Testis (tissue), 3 donors: ENCODE data around the gene MAGI1. TPM values are rescaled to one million over a fixed set of nuclear protein-coding genes. Genes with fewer than 3 reads are reported as not detected.

Experiments
- DNase-seq: peaks from one replicate; pipeline ENCODE4 v3.0.0-alpha.2; 2019
- H3K27ac ChIP-seq, 2 donors: fragments of 200-600 bp; sonication (generic); one replicate each; pipeline ENCODE4 v1.5.1; 2019
- H3K27me3 ChIP-seq: fragments of 200-600 bp; sonication (generic); one replicate; pipeline ENCODE4 v1.5.1; 2019
- H3K36me3 ChIP-seq: fragments of 200-600 bp; sonication (generic); one replicate; pipeline ENCODE4 v1.5.1; 2017; ENCODE audit warnings: low read depth; ENCODE audit errors: missing control alignments
- H3K4me1 ChIP-seq: fragments of 200-600 bp; sonication (generic); one replicate; pipeline ENCODE4 v1.5.1; 2019
- H3K4me3 ChIP-seq, 2 donors: fragments of 200-600 bp; sonication (generic); one replicate each; pipeline ENCODE4 v1.5.1; 2017 to 2019
- H3K9me3 ChIP-seq: fragments of 200-600 bp; sonication (generic); one replicate; pipeline ENCODE4 v1.5.1; 2017
- CTCF ChIP-seq, 3 experiments: fragments of 450-650 bp in 2 of 3; fragments of 200-600 bp in 1 of 3; sonication (generic) in 1 of 3; IDR thresholded peaks; one replicate each; pipeline ENCODE4 v1.5.1; 2016 to 2019; ENCODE audit warnings: antibody characterized with exemption in 3 of 3, mild to moderate bottlenecking in 2 of 3, moderate library complexity in 1 of 3
- POLR2A ChIP-seq: fragments of 450-650 bp; IDR thresholded peaks from one replicate; pipeline ENCODE4 v1.6.1; 2017; ENCODE audit warnings: antibody characterized with exemption, mild to moderate bottlenecking, moderate library complexity
- WGBS, 2 donors: methylation state at CpG; one replicate each; pipeline ENCODE4 v1.1.5; 2018; 5-methylcytosine and 5-hydroxymethylcytosine counted together
- intact Hi-C: fragments of 100-400 bp; cut with DNase I; formaldehyde crosslinking; loops from one replicate; pipeline ENCODE4 v1.15.1; 2023; ENCODE audit warnings: low total_unique reads
- polyA plus RNA-seq: library from polyadenylated mRNA; stranded (reverse); fragments of 350-450 nt; fragmentation: Illumina TruSeq; extraction: RNeasy Lipid Tissue Mini Kit (QIAGEN cat#74804); gene quantifications from one replicate; pipeline ENCODE4 v1.2.3, GENCODE V29; 2014; ENCODE audit warnings: low read depth, low replicate concordance; ENCODE audit not compliant: insufficient read depth
- total RNA-seq, 2 donors: library from RNA; depleted of rRNA; stranded (reverse); fragments of >200 nt; gene quantifications; one replicate each; pipeline ENCODE4 v1.2.3, GENCODE V29; 2016

MAGI1 gene
- total and polyA plus RNA-seq, 3 donors from 2014 or later = 55.4 to 60.4 (median 56.1) TPM

DNA sequence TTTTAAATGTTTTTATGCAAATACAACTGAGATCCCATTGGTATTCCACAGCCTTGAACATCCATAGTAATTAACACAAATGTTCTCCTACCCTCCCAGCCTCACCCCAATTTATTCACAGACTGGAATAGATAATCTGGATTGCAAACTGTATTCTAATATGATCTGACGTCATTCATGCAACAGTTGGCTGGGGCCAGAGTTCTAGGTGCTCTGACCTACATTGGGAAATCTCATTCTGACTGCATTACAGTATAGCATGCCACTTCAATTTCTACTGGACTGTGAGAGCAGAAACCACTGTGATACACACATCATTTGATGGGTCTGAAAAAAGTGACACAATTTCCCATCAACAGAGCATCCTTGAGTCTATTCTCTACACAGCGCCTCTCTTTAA lies 403.1 kb downstream of the MAGI1 start:
- Histone ChIP-seq H3K27me3 (no peaks in the 10 kb centered on the region), H3K4me3 (no peak overlapping the region), H3K36me3 (no peaks in the 10 kb centered on the region), H3K9me3 (no peaks in the 10 kb centered on the region), H3K4me1 (no peaks in the 10 kb centered on the region), H3K27ac (no peak overlapping the region)
- 88% methylated on average over 2 of the region's 2 CpGs for whole genome bisulfite sequencing, 2 donors
- DNase-seq = no peak
- TF ChIP-seq POLR2A (no peak), CTCF (IDR thresholded peaks at IDR 0.05) (no peak)
- intact Hi-C loops = no loop called here

GRCh38 chr3:65633018-65633638 lies 405.6 kb downstream of the MAGI1 start:
- intact Hi-C loops = no loop called here
- TF ChIP-seq POLR2A (no peak), CTCF (IDR thresholded peaks at IDR 0.05) (no peak)
- H3K36me3 ChIP-seq = no peaks in the 10 kb centered on the region
- H3K27me3 ChIP-seq = no peaks in the 10 kb centered on the region
- H3K4me3 ChIP-seq = no peak overlapping the region
- DNase-seq = no peak
- no peaks in the 10 kb centered on the region for H3K4me1 ChIP-seq
- WGBS, 2 donors = 81 to 84% methylated on average over 7 of the region's 7 CpGs
- H3K27ac ChIP-seq = no peak overlapping the region
- no peaks in the 10 kb centered on the region for H3K9me3 ChIP-seq

GRCh38 chr3:65632414-65632813 lies 406.3 kb downstream of the MAGI1 start:
- no peak for DNase-seq
- Histone ChIP-seq H3K36me3 (no peaks in the 10 kb centered on the region), H3K27me3 (no peaks in the 10 kb centered on the region), H3K27ac (no peak overlapping the region), H3K4me1 (no peaks in the 10 kb centered on the region), H3K4me3 (no peak overlapping the region), H3K9me3 (no peaks in the 10 kb centered on the region)
- intact Hi-C loops = no loop called here
- TF ChIP-seq POLR2A = no peak
- no peak for TF ChIP-seq CTCF (IDR thresholded peaks at IDR 0.05)

GRCh38 chr3:65628978-65629377 lies 409.7 kb downstream of the MAGI1 start:
- TF ChIP-seq POLR2A = no peak
- TF ChIP-seq CTCF (IDR thresholded peaks at IDR 0.05) = no peak
- no peaks in the 10 kb centered on the region for H3K9me3 ChIP-seq
- no peaks in the 10 kb centered on the region for H3K36me3 ChIP-seq
- 90 to 93% methylated on average over 2 of the region's 2 CpGs for WGBS, 2 donors
- intact Hi-C loops = no loop called here
- no peak overlapping the region for H3K4me3 ChIP-seq
- H3K4me1 ChIP-seq = no peaks in the 10 kb centered on the region
- no peak for DNase-seq
- H3K27me3 ChIP-seq = no peaks in the 10 kb centered on the region
- no peak overlapping the region for H3K27ac ChIP-seq

- 83 to 91% methylated on average over 3 of the region's 3 CpGs for WGBS, 2 donors
- no peaks in the 10 kb centered on the region for H3K4me1 ChIP-seq
- no peaks in the 10 kb centered on the region for H3K36me3 ChIP-seq
- TF ChIP-seq CTCF (IDR thresholded peaks at IDR 0.05) (no peak), POLR2A (no peak)
- H3K27me3 ChIP-seq = no peaks in the 10 kb centered on the region
- no peak for DNase-seq
- intact Hi-C loops = no loop called here
- no peak overlapping the region for H3K27ac ChIP-seq
- no peaks in the 10 kb centered on the region for H3K9me3 ChIP-seq
- no peak overlapping the region for H3K4me3 ChIP-seq
These were observed 411.7 kb downstream of the MAGI1 start for GRCh38 chr3:65627062-65627461.
